Pulmonary artery endothelial cell (primary cell): ENCODE results near the gene GULP1. TPM values are rescaled to one million over a fixed set of nuclear protein-coding genes. Genes with fewer than 3 reads are reported as not detected.
A peak's percentile ranks its signal among the peaks of the same experiment; 100 is the strongest.
"Not testable (repeated sequence)": the region's sequence is repeated elsewhere in the genome, so short reads cannot be mapped to it uniquely, and the experiment has no call there.

ENCODE experiments used
- DNase-seq: peaks from one replicate; pipeline ENCODE4 v3.0.0-alpha.2; 2011; ENCODE audit warnings: low read depth, low spot score
- total RNA-seq: library from RNA; depleted of rRNA; stranded (reverse); fragments of >200 nt; gene quantifications from 2 replicates; pipeline ENCODE4 v1.2.3, GENCODE V29; 2014

Gene GULP1
- total RNA-seq, 1 donor from 2014 or later = 29.9 TPM

GRCh38 chr2:188526701-188527100, 235.0 kb downstream of the GULP1 start:
- DNase-seq = no peak

- no peak for DNase-seq
Measured at GRCh38 chr2:188527141-188527540, 235.5 kb downstream of the GULP1 start.

DNA sequence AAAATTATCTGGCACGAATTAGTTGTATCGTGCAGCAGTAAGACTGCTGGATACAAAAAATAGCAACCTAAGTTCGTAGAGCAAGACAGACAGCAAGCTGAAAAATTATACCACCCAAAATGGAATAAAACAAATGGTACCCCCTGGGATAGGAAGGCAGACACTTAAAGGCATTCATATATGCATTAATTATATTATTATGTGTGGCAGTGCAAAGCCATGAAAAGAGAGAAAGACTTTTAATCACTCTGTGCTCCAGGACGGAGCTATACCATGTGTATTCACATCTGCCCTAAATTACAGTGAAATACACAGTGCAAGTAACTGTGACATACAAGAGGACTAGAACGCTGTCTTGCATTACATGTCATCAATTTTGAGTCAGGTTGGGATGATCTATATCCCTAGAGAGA, 235.9 kb downstream of the GULP1 start:
- no peak for DNase-seq

- DNase-seq = no peak
Measured at GRCh38 chr2:188529710-188530109, 238.0 kb downstream of the GULP1 start.

- DNase-seq = no peak
Measured at GRCh38 chr2:188534875-188535274, 243.2 kb downstream of the GULP1 start.

DNA sequence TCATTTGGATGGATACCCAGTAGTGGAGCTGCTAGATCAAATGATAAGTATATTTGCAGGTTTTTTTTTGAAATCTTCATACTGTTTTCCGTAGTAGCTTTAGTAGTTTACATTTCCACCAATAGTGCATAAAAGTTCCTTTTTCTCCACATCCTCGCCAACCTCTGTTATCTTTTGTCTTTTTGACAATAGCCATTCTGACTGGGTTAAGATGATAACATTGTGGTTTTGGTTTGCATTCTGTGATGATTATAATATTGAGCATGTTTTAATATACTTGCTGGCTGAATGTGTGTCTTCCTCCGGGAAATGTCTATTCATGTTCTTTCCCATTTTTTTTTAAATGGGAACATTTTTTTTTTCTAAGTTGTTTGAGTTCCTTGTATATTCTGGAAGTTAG, 260.0 kb downstream of the GULP1 start:
- no peak for DNase-seq

DNA sequence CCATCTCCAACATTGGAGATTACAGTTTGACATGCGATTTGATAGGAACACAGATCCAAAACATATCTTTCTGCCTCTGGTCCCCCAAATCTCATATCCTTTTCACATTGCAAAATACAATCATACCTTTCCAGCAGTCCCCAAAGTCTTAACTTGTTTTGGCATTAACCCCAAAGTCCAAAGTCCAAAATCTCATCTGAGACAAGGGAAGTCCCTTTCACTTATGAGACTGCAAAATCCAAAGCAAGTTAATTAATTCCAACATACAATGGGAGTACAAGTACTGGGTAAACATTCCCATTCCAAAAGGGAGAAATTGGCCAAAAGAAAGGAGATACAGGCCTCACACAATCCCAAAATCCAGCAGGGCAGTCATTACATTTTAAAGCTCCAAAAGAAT, 265.4 kb downstream of the GULP1 start:
- DNase-seq = no peak

DNA sequence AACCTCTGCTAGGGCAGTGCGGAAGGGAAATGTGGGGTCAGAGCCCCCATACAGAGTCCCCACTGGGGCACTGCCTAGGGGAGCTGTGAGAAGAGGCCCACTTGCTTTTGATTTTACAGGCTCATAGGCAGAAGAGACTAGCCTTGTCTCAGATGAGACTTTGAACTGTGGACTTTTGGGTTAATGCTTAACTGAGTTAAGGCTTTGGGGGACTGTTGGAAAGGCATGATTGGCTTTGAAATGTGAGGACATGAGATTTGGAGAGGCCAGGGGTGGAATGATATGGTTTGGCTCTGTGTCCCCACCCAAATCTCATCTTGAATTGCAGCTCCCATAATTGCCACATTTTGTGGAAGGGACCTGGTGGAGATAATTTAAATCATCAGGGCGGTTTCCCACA, 267.8 kb downstream of the GULP1 start:
- DNase-seq = not testable (repeated sequence)

DNA sequence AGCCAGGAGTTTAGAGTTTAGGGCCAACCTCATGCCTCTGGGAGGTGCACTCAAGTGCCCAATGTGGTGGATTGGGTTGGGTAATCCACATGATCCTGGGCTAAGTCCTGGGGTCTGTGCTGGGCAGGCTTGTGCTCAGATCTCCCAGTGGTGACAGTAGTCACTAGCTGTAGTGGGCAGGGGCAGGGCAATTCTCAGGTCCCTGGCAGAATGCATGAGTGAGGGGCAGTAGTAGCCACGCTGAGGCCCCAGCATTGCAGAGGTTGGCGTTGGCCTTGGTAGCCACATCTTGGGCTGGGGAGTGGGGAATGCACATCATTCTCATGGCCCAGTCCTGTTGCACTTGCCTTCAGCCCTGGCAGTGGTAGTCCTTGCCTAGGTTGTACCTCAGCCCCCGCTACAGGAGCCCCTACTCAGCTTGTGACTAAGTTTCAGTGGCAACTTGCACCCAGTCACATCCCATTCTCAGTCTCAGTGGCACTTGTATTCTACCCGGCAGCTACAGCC, 269.9 kb downstream of the GULP1 start:
- no peak for DNase-seq

DNA sequence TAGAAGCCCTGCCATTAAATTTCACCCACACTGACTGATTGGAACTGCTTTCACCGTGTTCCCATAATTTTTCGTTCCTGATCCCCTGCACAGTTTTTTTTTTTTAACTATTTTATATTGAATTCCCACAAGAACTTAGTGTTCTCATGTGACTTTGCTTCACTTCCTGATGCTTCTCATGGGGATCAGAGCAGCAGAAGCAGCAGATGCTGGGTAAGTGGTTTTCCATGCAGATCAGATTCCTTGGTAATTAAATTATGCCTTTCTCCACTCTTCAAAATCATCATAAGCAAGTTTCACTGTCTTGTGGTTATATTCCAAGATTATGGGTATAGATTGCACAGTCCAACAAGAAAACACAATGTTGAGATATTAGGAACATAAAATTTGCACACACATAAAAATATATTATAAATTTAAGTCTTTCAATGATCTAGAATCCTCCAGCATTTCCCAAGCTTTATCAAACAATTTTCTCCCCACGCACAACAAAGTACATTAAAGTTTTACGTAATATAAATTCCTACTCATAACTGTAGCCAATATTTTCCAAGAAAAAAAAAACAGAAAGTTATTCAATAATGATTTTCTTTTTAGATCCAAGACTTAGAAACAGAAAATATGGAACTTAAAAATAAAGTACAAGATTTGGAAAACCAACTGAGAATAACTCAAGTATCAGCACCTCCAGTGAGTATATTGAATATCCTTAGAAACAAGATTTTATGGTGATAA, 277.9 kb downstream of the GULP1 start:
- DNase-seq = no peak

- no peak for DNase-seq
Measured at GRCh38 chr2:188570370-188570769, 278.7 kb downstream of the GULP1 start.

- DNase-seq = no peak
Measured at GRCh38 chr2:188571543-188572303, 280.0 kb downstream of the GULP1 start.

DNA sequence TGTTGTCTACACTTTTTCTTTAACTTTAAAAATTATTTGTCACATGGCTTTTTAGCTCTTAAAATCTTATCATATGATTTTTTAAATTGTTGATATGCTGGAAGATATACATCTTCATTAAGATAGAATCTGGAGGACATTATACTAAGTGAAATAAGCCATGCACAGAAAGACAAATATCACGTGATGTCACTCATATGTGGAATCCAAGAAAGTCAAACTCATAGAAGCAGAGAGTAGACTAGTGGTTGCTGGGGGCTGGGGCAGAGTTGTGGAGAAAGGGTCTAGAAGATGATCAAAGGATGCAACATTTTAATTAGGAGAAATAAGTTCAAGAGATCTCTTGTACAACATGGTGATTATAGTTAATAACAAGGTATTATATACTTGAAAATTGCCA, 280.9 kb downstream of the GULP1 start:
- no peak for DNase-seq

- DNase-seq = no peak
Measured at GRCh38 chr2:188573453-188573852, 281.8 kb downstream of the GULP1 start.

DNA sequence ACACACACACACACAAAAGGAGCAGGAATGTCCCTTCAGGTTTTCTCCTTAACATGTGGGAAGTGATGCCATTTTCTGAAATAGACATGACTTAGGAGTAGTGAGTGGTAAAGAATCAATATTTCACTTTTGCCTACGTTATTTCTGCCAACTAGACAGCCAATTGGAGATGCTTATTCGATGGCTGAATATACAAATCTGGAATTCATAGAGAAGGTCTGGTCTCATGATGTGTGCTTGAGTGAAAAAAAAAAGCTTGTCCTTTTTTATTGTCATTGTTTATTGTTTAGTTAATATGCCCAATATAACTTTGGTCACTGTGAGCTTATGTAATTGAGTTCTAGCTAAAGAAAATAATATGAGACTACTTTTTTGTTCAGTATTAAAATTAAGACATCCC, 284.3 kb downstream of the GULP1 start:
- DNase-seq = no peak

GRCh38 chr2:188576651-188577050, 285.0 kb downstream of the GULP1 start:
- no peak for DNase-seq

DNA sequence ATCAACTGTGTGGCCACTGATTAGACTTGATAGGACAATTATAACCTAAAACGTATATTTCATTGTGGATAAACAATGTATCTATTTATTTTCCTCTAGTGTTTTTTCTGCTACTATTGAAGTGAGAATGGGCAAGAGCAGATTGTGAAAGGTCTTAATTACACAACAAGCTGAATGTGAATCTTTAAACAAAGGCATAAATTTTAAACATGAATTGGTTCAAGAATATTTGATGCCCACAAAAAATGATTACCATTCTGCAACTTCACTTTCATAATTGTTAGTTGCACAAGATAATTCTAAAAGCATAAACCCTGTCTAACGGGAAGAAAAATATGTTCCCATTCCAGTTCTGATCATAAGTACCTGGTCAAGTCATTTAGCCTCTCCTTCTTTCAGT, 285.6 kb downstream of the GULP1 start:
- no peak for DNase-seq

DNA sequence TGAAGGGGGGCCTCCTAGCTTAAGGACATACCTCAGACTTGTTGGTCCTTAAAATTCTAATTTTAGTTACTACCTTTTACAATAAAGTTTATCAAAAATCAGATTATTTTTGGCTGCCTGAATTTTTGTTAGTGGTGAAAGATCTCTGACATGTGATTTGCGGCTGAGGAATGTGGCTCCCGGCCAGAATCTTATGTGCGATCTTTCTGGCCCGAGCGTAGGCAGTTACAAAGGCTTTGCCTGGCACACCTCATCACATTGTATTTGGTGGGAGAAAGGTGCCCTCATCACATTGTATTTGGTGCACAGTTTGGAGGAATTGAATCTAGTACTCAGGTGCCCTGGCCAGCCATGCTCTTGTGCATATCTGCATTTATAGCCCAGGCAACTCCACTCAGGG, 289.1 kb downstream of the GULP1 start:
- DNase-seq = no peak

DNA sequence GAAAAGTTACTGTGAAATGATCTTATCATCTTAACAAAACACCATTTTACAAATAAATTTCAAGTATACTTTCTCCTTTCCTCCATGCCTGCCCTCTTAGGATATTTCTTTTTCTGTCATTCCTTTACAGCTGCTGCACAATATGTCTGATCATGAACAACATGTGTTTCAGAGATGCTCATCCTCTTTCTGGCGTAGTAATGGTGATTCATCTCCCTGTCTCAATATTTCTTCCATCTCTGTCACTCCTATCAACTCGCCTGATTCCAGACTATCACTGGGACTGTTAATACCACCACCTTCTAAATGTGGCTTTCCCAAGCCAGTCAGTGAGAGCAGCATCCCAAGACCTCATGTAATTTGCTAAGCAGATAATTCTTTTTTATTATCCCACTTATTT, 290.5 kb downstream of the GULP1 start:
- DNase-seq = no peak

DNA sequence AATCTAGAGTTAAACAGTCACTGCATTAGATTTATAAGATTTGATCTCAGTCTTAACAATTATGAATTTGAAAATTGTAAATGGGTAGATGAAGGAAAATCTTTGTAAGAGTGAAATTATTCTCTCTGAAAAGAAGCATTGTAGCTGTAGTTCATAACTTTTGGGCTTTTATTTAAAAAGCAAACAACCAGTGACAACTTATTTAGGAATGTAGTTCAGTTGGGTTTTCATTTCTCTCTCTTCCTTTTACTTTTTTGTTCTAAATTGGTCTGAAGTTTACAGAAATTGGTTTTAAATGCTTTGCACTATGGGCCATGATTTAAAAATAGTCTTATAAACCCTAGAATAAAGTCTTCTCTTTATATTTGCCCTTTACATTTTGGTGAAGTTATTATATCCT, 296.6 kb downstream of the GULP1 start:
- DNase-seq = no peak

DNA sequence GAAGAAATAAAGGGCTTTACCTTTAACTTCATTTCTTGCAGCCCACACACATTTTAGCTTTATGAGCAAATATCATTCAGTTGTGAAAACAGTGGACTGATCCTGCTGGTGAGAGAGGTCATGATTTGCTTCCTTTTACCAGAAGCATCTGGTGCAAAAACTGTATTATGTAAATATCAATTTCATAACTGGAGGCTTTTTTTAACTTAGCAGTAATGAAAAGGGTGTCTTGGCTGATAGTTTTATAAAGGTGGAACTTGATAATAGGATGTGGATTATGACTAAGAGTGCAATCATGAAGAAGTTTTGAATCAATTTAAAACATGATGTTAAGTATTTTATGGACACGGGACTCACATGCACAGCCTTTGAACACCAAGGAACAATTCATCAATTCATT, 304.4 kb downstream of the GULP1 start:
- DNase-seq = peak; percentile 17

- no peak for DNase-seq
Measured at GRCh38 chr2:188598551-188598950, 306.9 kb downstream of the GULP1 start.

GRCh38 chr2:188599140-188599539, 307.5 kb downstream of the GULP1 start:
- DNase-seq = no peak
